Measurements from ENCODE around the gene MCIDAS. TPM values are rescaled to one million over a fixed set of nuclear protein-coding genes. Genes with fewer than 3 reads are reported as not detected.
A peak's percentile ranks its signal among the peaks of the same experiment; 100 is the strongest.

The MCIDAS gene
- total RNA-seq, result not detected

GRCh38 chr5:55226934-55227663 is at the start of gene MCIDAS:
Gene MCIDAS, minus strand, starts transcription at chr5:55227315. Its CDS starts 177 bp downstream, at chr5:55227138.
- Histone ChIP-seq H3K27me3 (peaks cover 34 to 100% (median 91%) of the 10 kb centered on the region in 4 donors), H3K4me1 (peaks cover 24 to 53% (median 44%) of the 10 kb centered on the region in 4 donors)
- WGBS, result 0% methylated on average over 4 of the region's 80 CpGs

GRCh38 chr5:55276771-55277170 is 49.7 kb upstream of the MCIDAS start:
- no peaks in the 10 kb centered on the region for H3K27me3 ChIP-seq
- no peaks in the 10 kb centered on the region for H3K9me3 ChIP-seq
- peaks cover 60 to 100% (median 91%) of the 10 kb centered on the region in 4 donors for H3K36me3 ChIP-seq
- intact Hi-C loops (cut with DNase I), result loop anchor here (10.0 kb wide), 1 partner anchor 678 kb away; no protein-coding TSS in a partner anchor
- no peak for DNase-seq (ENCODE audit: extremely low spot score)
- TF ChIP-seq POLR2AphosphoS5 (IDR thresholded peaks at IDR 0.05) (no peak), POLR2A (IDR thresholded peaks at IDR 0.05; ENCODE audit: low read depth) (no peak), CTCF (IDR thresholded peaks at IDR 0.05) (no peak)
- no peak overlapping the region for H3K4me3 ChIP-seq
- WGBS, result 83% methylated on average over 1 of the region's 1 CpG
- H3K4me1 ChIP-seq, result no peaks in the 10 kb centered on the region
- H3K27ac ChIP-seq (replicated peaks in 1 of 4), result no peak overlapping the region

More at GRCh38 chr5:55226934-55227663, at the start of gene MCIDAS:
- Histone ChIP-seq H3K4me3 (peak within 1 kb of the TSS; percentile 44 to 54 (median 47)), H3K27ac (replicated peaks in 1 of 4) (no peak within 1 kb of the TSS), H3K36me3 (no peaks in the 10 kb centered on the region), H3K9me3 (no peaks in the 10 kb centered on the region)
- TF ChIP-seq CTCF (IDR thresholded peaks at IDR 0.05) (no peak), POLR2AphosphoS5 (IDR thresholded peaks at IDR 0.05) (no peak), POLR2A (IDR thresholded peaks at IDR 0.05; ENCODE audit: low read depth) (no peak), EP300 (IDR thresholded peaks at IDR 0.05) (no peak)
- peak; percentile 86 for DNase-seq (ENCODE audit: extremely low spot score)
- intact Hi-C loops (cut with DNase I), result no loop called here

- H3K27me3 ChIP-seq, result no peaks in the 10 kb centered on the region
- no peak for DNase-seq (ENCODE audit: extremely low spot score)
- H3K27ac ChIP-seq (replicated peaks in 1 of 4), result no peak overlapping the region
- H3K9me3 ChIP-seq, result no peaks in the 10 kb centered on the region
- no peak overlapping the region for H3K4me3 ChIP-seq
- H3K36me3 ChIP-seq, result peaks cover 60 to 96% (median 79%) of the 10 kb centered on the region in 4 donors
- intact Hi-C loops (cut with DNase I), result no loop called here
- WGBS, result 95% methylated on average over 3 of the region's 3 CpGs
- no peaks in the 10 kb centered on the region for H3K4me1 ChIP-seq
- TF ChIP-seq POLR2AphosphoS5 (IDR thresholded peaks at IDR 0.05) (no peak), EP300 (IDR thresholded peaks at IDR 0.05) (no peak)
Observed at GRCh38 chr5:55258339-55258738, 31.2 kb upstream of the MCIDAS start.

- TF ChIP-seq POLR2A (IDR thresholded peaks at IDR 0.05; ENCODE audit: low read depth) (no peak), EP300 (IDR thresholded peaks at IDR 0.05) (no peak), CTCF (IDR thresholded peaks at IDR 0.05) (no peak), POLR2AphosphoS5 (IDR thresholded peaks at IDR 0.05) (no peak)
- H3K27me3 ChIP-seq, result no peaks in the 10 kb centered on the region
- DNase-seq (ENCODE audit: extremely low spot score), result no peak
- 91% methylated on average over 4 of the region's 4 CpGs for WGBS
- H3K4me1 ChIP-seq, result no peaks in the 10 kb centered on the region
- H3K36me3 ChIP-seq, result peaks cover 36 to 62% (median 49%) of the 10 kb centered on the region in 4 donors
- intact Hi-C loops (cut with DNase I), result no loop called here
- no peak overlapping the region for H3K4me3 ChIP-seq
- no peak overlapping the region for H3K27ac ChIP-seq (replicated peaks in 1 of 4)
- no peaks in the 10 kb centered on the region for H3K9me3 ChIP-seq
Observed at GRCh38 chr5:55254802-55255201, 27.7 kb upstream of the MCIDAS start.

GRCh38 chr5:55250064-55250463 is 22.9 kb upstream of the MCIDAS start:
- no peak for DNase-seq (ENCODE audit: extremely low spot score)
- H3K27ac ChIP-seq (replicated peaks in 1 of 4), result no peak overlapping the region
- H3K4me3 ChIP-seq, result no peak overlapping the region
- H3K9me3 ChIP-seq, result peaks cover 0 to 17% (median 14%) of the 10 kb centered on the region in 4 donors
- WGBS, result 93% methylated on average over 1 of the region's 1 CpG
- H3K36me3 ChIP-seq, result peaks cover 9 to 15% (median 9%) of the 10 kb centered on the region in 4 donors
- no peaks in the 10 kb centered on the region for H3K27me3 ChIP-seq
- intact Hi-C loops (cut with DNase I), result no loop called here
- H3K4me1 ChIP-seq, result no peaks in the 10 kb centered on the region
- no peak for TF ChIP-seq CTCF (IDR thresholded peaks at IDR 0.05)
- no peak for TF ChIP-seq POLR2AphosphoS5 (IDR thresholded peaks at IDR 0.05)
- no peak for TF ChIP-seq POLR2A (IDR thresholded peaks at IDR 0.05; ENCODE audit: low read depth)
- TF ChIP-seq EP300 (IDR thresholded peaks at IDR 0.05), result no peak
